Breast epithelium (tissue), 3 donors: ENCODE data around the gene BHMT2.

Experiments used
- POLR2A ChIP-seq: fragments of 450-650 bp; IDR thresholded peaks from one replicate; pipeline ENCODE4 v1.6.1; 2016; ENCODE audit warnings: antibody characterized with exemption, mild to moderate bottlenecking, moderate library complexity
- POLR2AphosphoS5 ChIP-seq, 3 donors: sonication (generic); formaldehyde crosslinking; IDR thresholded peaks; one replicate each; pipeline ENCODE4 v1.6.1; 2017; ENCODE audit warnings: antibody characterized with exemption in 3 of 3
- TF ChIP-seq, protein P1 (sequence below), 3 donors: fragments of 450-650 bp; IDR thresholded peaks; one replicate each; pipeline ENCODE4 v1.5.1; 2016 to 2017; ENCODE audit warnings: antibody characterized with exemption in 3 of 3, mild to moderate bottlenecking in 3 of 3, moderate library complexity in 3 of 3

DNA sequence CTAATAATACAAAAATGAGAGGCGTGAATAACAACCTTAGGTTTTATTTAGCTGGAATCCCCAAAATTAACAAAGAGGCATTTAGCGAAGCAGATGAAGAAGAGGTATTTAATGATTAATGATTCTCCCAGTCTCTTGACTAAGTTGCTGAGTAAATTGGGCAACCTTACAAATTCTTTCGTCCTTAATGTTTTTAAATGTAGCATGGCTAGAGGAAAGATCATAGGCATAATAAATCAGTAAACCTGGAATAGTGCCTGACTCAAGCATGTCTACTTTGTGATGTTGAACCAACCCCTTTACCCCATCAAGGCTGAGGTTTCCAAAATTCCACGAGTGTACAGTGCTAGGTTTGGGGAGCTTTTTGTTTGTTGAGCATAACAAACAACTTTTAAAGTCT is 49.9 kb downstream of the BHMT2 start:
- TF ChIP-seq, protein P1, sequence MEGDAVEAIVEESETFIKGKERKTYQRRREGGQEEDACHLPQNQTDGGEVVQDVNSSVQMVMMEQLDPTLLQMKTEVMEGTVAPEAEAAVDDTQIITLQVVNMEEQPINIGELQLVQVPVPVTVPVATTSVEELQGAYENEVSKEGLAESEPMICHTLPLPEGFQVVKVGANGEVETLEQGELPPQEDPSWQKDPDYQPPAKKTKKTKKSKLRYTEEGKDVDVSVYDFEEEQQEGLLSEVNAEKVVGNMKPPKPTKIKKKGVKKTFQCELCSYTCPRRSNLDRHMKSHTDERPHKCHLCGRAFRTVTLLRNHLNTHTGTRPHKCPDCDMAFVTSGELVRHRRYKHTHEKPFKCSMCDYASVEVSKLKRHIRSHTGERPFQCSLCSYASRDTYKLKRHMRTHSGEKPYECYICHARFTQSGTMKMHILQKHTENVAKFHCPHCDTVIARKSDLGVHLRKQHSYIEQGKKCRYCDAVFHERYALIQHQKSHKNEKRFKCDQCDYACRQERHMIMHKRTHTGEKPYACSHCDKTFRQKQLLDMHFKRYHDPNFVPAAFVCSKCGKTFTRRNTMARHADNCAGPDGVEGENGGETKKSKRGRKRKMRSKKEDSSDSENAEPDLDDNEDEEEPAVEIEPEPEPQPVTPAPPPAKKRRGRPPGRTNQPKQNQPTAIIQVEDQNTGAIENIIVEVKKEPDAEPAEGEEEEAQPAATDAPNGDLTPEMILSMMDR (IDR thresholded peaks at IDR 0.05) = no peak
- TF ChIP-seq POLR2AphosphoS5 (IDR thresholded peaks at IDR 0.05) (no peak), POLR2A (no peak)
